Astrocyte of the hippocampus (primary cell): Measurements from ENCODE around the gene CCDC116.
"Not testable (repeated sequence)": the region's sequence is repeated elsewhere in the genome, so short reads cannot be mapped to it uniquely, and the experiment has no call there.

ENCODE experiments used
- DNase-seq: peaks from one replicate; pipeline ENCODE4 v3.0.0; 2011; ENCODE audit warnings: low read depth, low spot score

The CCDC116 gene

DNA sequence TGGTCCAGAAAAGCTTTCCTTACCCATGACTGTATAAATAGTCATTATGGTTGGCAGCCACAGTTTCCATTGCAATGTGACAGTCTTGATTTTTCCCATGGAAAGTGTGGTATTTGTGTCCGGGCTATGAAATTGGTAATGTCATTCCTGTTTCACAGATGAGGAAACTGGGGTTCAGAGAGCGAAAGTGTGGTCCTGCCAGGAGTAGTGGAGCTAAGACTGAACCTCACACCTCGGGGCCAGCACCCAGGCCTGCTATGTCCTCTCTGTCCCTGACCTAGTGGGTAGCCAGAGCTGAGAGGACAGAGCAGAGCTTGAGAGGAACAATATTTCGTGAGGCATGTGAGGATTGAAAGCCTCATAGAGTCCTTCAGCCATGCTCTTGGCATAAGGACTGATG lies 1.5 kb upstream of the CCDC116 start:
- DNase-seq, result no peak

DNA sequence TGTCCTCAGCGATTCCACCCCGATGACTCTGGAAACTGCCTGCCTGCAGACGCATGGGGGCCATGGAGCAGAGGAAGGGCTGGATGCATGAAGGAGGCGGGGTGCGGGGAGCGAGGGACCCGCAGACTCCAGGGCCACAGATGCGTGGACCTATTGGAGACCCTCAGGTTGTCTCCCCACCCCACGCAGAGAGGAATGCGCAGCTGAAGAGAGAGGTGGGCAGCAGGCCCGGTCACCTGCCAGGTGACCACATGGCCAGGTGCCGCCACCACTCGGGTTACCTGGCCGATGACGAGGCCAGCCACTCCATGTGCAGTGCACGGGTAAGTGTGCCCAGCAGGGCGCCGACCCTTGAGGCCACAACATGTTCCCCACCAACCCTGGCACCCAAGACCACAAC lies 371 bp downstream of the CCDC116 start:
- no peak for DNase-seq

DNA sequence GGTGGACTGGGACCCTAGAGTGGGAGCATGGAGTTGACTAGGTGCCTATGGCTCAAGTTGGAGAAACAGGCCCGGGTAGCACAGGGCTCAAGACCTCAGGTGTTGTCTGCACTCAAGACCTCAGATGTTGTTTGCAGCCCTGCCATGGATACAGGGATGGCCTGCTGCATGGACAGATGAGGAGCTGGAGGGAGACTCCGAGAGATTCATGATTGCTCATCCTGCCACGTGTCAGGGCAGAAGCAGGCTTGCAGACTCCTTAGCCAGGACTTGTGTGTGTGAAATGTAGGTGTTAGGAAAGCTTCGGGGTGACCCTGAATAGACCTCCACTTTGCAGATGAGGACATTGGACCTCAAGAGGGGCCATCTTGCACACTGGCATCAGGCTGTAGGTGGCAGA lies 921 bp downstream of the CCDC116 start:
- DNase-seq, result no peak

DNA sequence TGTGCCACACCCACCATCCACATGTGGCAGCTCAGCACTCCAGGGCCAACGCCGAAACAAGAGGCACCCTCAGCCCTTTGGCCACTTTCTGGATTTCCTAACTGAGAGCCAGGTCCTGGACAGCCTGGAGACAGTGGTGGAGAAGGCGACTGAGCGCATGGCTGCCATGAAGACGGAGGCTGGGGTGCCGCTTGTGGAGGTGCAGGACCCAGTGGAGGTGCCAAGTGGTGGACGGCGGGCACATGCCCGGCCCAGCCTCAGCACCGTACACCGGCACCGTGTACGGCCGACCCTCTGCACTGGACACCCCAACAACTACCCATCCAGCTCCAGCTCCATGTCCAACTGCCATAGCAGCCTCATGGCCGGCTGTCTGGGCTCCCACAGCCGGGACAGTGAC lies 1.5 kb downstream of the CCDC116 start:
- no peak for DNase-seq

DNA sequence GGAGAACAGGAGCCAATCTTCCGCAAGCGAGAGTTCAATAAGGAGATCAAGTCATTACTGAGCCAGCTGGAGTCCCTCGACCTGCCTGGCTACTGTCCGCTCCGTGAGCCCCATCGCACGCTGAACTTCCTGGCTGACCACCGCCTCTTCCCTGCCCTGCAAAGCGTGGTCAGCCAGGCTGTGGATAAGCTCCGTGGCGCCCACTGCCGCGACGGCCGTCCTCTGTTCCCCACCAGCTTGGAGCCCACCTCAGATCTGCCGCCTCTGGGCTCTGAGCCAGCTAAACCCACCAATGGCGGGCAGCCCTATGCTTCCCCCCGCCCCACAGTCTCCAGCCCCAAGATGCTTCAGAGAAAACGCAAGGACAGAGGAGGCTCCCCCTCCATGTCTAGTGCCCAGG lies 2.3 kb downstream of the CCDC116 start:
- no peak for DNase-seq

DNA sequence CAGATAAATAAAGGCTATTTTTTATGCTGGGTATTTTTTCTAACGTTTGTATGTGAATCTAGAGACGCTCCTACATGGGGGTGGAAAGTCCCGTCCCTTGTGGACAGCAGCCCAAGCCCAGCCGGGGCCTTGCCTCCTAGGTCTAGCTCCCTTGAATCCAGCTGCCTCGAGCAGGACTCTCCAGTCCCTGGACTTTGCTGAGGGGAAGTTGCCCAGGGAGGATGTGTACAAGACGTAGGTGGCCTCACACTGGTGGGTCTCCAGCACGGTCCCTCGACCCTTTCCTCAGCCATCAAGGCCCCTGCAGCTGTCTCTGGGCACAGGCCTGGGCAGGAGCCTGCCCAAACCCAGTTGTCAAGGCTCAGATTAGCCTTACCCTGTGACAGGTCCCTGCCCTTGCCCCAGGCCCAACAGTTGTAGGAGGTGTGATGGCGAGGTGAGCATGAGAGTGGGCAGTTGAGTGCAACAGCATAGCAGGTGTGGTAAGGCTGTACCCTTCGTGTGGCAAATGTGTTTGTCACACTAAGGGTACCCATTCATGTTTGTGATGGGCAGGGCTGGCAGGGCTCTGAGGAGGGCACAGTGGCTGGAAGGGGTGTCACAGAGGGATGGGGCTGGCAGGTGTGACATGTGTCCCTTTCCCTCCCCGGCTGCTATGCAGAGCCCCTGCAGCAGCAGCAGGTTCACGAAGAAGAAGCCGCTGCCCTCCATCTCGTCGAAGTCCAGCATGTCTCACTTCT lies 3.4 kb downstream of the CCDC116 start:
- DNase-seq, result no peak

DNA sequence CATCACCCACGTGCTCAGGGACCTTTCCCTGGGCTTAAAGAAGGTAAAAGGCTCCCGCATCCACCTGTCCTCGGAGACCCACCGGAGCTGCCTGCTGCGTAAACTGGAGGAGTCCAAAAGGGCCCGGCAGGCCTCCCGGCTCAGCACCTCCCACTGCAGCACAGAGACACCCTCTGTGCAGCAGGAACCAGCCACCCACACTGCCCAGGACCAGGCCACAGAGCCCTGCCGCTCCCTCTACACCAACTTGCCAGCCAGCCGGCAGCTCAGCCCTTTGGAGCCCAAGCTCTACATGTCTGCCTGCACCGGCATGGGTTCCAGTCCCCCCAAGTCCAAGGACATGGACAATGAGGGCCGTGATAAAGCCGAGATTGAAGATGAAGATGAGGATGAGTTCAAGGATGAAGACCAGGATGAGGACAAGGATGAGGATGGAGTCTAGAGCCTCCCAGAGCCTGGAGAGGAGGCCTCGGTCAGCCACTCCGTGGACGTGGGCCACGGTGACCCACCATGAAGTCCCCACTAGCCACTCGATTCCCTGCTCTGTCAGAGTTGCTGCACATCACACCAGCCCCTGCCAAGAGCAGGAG lies 4.2 kb downstream of the CCDC116 start:
- DNase-seq, result no peak

DNA sequence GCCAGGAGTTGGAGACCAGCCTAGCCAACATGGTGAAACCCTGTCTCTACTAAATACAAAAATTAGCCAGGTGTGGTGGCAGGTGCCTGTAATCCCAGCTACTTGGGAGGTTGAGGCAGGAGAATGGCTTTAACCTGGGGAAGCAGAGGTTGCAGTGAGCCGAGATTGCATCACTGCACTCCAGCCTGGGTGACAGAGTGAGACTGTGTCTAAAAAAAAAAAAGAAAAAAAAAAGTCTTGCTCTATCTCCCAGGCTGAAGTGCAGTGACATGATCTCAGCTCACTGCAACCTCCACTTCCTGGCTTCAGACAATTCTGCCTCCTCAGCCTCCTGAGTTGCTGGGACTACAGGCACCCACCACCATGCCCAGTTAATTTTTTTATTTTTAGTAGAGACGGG lies 4.9 kb downstream of the CCDC116 start:
- DNase-seq, result not testable (repeated sequence)

DNA sequence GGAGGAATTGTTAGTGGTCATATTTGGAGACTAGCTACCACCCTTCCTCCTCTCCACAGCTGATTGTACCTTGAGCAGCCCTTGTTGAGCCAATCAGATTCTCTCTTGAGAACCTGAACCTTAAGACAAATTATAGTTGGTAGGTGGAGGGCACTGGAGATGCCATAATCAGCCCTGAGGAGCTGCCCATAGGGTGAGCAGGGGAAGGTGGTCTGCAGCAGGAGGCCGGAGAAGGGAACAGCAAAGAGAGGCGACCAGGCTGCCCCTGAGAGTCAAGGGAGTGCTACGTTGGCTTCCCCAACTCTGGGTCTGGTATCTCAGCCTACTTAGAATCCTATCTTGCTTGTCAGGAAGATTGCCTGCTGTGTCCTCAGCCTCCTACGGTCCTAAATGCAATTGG lies 6.8 kb downstream of the CCDC116 start:
- no peak for DNase-seq

DNA sequence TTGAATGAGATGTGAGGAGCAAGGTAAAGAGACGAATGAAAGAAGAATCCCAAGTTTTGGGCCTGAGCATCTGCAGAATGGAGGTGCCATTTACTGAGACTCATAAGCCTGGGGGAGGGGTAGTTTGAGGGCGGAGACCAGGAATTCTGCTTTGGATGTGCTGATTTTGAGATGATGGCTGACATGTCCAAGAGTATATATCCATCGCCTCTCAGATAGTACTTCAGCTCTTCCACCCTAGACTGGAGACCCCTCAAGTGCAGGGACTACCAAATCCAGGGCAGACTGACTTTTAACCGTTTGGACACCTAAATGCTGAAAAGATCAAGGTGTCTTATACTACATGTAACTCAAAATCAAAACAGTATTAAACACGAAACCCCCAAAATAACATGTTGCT lies 8.2 kb downstream of the CCDC116 start:
- DNase-seq, result no peak

DNA sequence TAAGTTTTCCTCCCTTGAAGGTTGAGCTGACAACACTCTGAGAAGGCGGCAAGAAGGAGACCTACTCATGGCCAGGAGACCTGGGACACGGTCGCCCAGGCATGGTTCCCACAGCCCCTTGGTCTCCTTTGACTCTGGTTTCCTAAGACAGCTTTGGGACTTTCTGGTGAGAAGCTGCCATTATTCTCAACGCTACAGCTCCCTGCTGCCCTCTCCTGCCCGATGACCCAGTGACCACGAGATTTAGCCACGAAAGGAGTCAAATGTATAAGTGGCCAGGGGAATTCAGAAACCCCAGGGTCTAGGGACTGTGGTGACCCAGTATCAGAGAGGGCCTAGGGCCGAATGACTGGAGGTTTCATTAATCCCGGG lies 8.8 kb downstream of the CCDC116 start:
- peak; percentile 72 for DNase-seq

DNA sequence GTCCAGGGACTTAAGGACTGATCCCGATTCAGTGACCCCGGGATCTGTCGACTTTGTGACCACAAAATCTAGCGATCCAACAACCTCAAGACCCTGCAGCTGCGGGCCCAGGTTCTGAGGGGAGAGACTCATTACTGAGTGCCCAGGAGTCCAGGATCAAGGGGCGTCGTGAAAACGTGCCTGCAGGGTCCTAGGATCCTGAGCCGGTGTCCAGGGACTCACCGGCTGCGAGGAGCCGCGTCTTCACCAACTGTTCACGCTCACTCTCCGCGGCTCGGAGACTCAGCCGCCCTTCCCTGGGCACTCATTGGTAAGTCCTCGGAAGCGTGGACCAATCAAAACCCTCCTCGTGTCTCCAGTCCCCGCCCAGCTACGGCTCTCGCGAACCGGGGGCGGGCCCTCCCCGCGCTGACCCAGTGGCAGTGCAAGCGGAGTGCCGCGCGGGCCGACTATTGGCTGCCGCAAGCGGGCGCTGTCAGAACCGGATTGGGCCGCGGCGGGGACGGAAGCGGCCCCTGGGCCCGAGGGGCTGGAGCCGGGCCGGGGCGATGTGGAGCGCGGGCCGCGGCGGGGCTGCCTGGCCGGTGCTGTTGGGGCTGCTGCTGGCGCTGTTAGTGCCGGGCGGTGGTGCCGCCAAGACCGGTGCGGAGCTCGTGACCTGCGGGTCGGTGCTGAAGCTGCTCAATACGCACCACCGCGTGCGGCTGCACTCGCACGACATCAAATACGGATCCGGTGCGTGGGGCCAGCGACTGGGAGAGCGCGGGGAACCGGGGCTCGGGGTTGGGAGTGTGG lies 9.4 kb downstream of the CCDC116 start, which contains the start of gene SDF2L1:
Gene SDF2L1, plus strand, starts transcription at position 514 of the 795 bp plus-strand sequence. Its CDS starts 35 bp downstream, at position 549.
- peak; percentile 100 for DNase-seq

DNA sequence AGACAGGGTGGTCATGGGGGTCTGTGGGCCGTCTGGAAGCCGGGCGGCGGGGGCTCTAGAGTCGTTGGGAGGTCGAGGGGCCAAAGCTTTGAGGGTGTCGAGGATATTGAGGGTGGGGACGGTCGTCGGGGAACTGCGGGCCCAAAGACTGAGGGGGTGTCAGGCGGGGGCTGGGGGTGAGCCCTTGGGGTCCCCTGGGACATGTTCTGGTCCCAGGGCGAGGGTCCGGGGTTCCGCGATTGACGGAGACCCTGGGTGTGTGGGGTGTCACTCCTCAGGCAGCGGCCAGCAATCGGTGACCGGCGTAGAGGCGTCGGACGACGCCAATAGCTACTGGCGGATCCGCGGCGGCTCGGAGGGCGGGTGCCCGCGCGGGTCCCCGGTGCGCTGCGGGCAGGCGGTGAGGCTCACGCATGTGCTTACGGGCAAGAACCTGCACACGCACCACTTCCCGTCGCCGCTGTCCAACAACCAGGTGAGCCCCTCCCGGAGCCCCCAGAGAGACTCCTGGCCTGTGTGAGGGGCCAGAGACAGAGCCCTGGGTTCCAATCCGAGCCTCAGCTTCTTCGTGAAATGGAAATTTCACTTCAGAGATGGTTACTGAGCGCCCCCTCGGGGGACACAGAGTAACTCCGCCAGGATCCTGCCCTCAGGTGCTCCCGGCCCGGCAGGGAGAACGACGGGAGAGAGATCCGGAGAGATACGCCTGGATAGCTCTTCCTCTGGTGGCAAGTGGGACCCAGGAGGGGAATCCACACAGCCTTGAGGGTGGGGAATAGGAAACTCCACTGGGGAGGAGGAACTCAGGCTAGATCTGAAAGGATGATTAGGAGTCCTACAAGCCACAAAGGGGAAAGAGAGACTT lies 10.3 kb downstream of the CCDC116 start:
- peak; percentile 74 for DNase-seq

DNA sequence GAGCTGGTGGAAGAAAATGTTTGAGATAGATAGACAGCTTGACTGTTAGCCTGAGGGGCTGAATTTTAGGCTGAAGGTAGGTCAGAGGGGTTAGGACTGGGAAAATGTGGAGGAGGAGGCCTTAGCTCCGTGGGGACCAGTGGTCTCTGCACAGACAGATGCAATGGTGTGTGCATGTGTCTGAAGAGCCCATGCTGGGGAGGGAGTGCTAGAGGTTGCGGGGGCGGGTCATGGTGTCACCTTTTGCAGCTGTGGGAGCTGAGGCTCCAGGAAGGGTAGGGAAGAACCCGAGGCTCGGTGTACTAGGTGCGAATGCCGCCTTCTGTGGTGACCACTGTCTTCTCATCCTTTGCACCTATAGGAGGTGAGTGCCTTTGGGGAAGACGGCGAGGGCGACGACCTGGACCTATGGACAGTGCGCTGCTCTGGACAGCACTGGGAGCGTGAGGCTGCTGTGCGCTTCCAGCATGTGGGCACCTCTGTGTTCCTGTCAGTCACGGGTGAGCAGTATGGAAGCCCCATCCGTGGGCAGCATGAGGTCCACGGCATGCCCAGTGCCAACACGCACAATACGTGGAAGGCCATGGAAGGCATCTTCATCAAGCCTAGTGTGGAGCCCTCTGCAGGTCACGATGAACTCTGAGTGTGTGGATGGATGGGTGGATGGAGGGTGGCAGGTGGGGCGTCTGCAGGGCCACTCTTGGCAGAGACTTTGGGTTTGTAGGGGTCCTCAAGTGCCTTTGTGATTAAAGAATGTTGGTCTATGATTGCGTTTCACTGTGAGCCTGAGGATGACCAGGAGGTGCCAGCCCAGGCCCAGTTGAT lies 11.2 kb downstream of the CCDC116 start:
- no peak for DNase-seq

DNA sequence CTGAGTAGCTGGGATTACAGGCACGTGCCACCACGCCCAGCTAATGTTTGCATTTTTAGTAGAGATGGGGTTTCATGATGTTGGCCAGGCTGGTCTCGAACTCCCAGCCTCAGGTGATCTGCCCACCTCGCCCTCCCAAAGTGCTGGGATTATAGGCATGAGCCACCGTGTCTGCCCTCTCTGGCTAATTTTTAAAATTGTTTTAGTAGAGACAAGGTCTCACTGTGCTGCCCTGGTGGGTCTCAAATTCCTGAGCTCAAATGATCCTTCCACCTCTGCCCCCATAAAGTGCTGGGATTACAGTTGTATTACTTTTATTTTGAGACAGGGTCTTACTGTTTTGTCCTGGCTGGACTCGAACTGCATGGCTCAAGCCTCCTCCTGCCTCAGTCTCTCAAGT lies 13.0 kb downstream of the CCDC116 start:
- DNase-seq, result not testable (repeated sequence)

DNA sequence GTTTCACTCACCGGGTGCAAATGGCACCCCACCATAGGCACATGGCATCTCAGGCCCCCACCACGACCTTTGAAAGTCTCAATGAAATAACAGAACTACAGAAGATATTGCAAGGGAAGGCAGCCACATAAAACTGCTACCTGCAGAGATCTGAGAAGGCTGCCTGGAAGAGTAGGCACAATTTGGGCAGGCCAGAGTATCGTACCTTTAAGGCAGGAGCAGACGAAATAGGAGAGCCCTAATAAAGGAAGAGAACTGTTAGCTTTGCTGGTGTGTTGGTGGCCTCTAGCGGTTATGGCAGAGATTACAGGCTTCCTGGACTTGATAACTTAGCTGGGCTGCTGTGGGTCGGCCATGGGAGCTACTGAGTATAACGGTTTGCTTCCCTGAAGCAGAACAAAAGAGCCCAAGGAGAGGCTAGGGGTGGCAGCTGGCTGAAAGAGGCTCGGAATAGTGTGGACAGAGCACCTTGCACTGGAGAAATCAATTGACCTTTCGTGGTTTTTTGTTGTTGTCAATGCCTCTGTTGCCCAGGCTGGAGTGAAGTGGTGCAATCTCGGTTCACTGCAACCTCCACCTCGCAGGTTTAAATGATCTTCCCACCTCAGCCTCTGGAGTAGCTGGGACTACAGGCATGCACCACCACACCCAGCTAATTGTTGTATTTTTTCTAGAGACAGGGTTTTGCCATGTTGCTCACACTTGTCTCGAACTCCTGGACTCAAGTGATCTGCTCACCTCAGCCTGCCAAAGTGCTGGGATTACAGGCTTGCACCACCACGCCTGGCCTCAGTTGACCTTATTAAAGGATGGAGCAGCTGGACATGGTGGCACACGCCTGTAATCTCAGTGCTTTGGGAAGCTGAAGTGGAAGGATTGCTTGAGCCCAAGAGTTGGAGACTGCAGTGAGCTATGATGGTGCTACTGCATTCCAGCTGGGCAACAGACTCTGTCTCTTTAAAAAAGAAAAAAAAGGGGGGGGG lies 14.3 kb downstream of the CCDC116 start:
- peak; percentile 88 for DNase-seq

DNA sequence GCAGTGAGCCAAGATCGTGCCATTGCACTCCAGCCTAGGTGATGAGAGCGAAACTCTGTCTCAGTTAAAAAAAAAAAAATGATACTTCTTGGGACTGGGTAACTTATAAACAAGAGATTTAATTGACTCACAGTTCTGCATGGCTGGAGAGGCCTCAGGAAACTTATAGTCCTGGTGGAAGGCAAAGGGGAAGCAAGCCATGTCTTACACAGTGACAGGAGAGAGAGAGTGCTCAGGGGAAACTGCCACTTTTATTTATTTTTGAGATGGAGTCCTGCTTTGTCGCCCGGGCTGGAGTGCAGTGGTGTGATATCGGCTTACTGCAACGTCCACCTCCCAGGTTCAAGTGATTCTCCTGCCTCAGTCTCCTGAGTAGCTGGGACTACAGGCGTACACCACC lies 17.7 kb downstream of the CCDC116 start:
- no peak for DNase-seq

DNA sequence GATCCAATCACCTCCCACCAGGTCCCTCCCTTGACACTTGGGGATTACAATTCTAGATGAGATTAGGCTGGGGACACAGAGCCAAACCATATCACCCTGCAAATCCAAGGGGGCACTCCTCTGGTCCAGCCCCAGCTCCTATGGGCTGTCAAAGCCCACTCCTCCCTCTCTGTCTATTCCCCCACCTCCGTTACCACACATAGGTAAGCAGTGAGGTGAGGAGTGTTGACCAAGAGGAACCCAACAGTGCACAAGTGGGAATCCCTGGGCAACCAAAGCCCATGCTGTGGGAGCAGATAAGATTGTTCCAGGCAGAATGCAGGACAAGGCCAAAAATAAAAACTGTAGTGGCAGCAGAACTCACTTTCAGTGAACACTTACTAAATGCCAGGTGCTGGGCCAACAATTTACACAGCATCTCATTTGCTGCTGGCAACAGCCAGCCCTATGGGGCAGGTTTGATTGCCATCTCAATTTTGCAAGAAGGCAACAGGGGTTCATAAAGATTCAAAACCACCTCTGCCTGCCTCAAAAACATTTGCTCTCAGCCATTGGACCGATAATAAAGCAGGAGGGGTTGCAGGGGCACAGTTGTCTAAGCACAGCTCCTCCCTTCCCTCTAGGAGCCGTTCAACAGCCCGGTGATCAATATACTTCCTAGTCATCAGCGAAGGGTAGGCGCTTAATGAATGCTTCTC lies 18.4 kb downstream of the CCDC116 start:
- DNase-seq, result no peak

DNA sequence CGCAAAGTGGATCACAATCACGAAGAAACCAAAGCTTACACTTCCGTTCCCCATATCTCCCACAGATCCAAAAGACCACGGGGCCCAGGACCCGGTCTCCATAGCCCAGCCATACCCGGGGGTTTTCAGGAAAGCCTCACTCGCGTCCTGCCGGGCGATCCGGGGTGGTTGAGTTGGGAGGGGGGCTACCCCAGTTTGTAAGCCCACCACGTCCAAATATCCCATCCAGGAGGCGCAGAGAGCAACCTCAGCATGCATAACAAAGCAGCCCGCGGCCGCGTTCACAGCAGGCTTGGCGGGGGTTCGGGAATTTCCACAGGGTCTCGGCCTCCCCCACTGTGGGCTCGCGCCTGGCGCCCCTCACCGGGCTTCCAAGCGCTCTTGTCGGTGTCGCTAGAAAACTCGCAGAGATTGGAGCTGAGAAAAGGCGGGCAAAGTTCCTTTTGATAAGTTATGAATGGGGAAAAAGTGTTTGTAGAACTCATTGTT lies 19.0 kb downstream of the CCDC116 start:
- DNase-seq, result no peak
